ENCODE data around the gene RAP1GAP2.

DNA sequence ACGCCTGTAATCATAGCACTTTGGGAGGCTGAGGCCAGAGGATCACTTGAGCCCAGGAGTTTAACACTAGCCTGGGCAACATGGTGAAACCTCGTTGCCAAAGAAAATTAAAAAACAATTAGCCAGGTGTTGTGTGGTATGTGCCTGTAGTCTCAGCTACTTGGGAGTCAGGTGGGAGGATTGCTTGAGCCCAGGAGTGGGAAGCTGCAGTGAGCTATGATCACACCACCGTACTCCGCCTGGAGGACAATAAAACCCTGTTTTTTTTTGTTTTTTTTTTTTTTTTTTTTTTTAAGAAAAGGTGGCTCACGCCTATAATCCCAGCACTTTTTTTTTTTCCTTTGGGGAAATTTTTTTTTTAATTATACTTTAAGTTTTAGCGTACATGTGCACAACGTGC lies 26.1 kb downstream of the RAP1GAP2 start:
- TF ChIP-seq CTCF (IDR thresholded peaks at IDR 0.05; ENCODE audit: low read depth, low read length, poor library complexity, severe bottlenecking) (no peak), EZH2phosphoT487 (IDR thresholded peaks at IDR 0.05; ENCODE audit: borderline replicate concordance, low read length) (no peak)

Data from DOHH2 (cell line).